Esophagus muscularis mucosa (tissue), 4 donors: ENCODE data around the gene CD82. TPM values are rescaled to one million over a fixed set of nuclear protein-coding genes. Genes with fewer than 3 reads are reported as not detected.
"Not testable (repeated sequence)": the region's sequence is repeated elsewhere in the genome, so short reads cannot be mapped to it uniquely, and the experiment has no call there.

ENCODE experiments used
- DNase-seq: peaks from one replicate; pipeline ENCODE4 v3.0.0-alpha.2; 2017; ENCODE audit errors: extremely low spot score
- H3K27ac ChIP-seq, 4 donors: fragments of 200-600 bp; sonication (generic); replicated peaks in 1 of 4; 1 replicate in 3 of 4; 2 replicates in 1 of 4; pipeline ENCODE4 v1.5.1; 2016 to 2019; ENCODE audit warnings: mild to moderate bottlenecking in 1 of 4
- H3K27me3 ChIP-seq, 4 donors: fragments of 200-600 bp; sonication (generic); one replicate each; pipeline versions ENCODE4 v1.5.1 to v1.6.0; 2016 to 2019
- H3K36me3 ChIP-seq, 4 donors: fragments of 200-600 bp; sonication (generic); one replicate each; pipeline ENCODE4 v1.5.1; 2016 to 2019
- H3K4me1 ChIP-seq, 4 donors: fragments of 200-600 bp; sonication (generic); one replicate each; pipeline ENCODE4 v1.5.1; 2016 to 2019
- H3K4me3 ChIP-seq, 4 donors: fragments of 200-600 bp; sonication (generic); 1 replicate in 2 of 4; 2 replicates in 2 of 4; pipeline ENCODE4 v1.5.1; 2016 to 2019; ENCODE audit warnings: mild to moderate bottlenecking in 4 of 4, moderate library complexity in 1 of 4
- H3K9me3 ChIP-seq, 4 donors: fragments of 200-600 bp; sonication (generic); 1 replicate in 3 of 4; 2 replicates in 1 of 4; pipeline ENCODE4 v1.5.1; 2016 to 2019
- EP300 ChIP-seq: sonication (generic); formaldehyde crosslinking; IDR thresholded peaks from one replicate; pipeline ENCODE4 v1.6.1; 2017; ENCODE audit warnings: antibody characterized with exemption
- POLR2A ChIP-seq: fragments of 450-650 bp; IDR thresholded peaks from one replicate; pipeline ENCODE4 v1.6.1; 2017; ENCODE audit warnings: antibody characterized with exemption, moderate library complexity, mild to moderate bottlenecking, low read depth
- POLR2AphosphoS5 ChIP-seq, 2 donors: sonication (generic); formaldehyde crosslinking; IDR thresholded peaks; one replicate each; pipeline ENCODE4 v1.6.1; 2017; ENCODE audit warnings: antibody characterized with exemption in 2 of 2
- WGBS: methylation state at CpG from one replicate; pipeline ENCODE4 v1.1.5; 2018; 5-methylcytosine and 5-hydroxymethylcytosine counted together
- intact Hi-C: fragments of 100-400 bp; cut with DNase I; formaldehyde crosslinking; loops from one replicate; pipeline ENCODE4 v1.15.1; 2023
- total RNA-seq, 4 donors: library from RNA; depleted of rRNA; stranded (reverse); fragments of >200 nt; gene quantifications; one replicate each; pipeline versions ENCODE4 v1.1.0 to v1.2.1, GENCODE V29; 2016
- TF ChIP-seq, protein P1 (sequence below), 3 experiments: fragments of 200-600 bp in 2 of 3; fragments of 450-650 bp in 1 of 3; sonication (generic) in 2 of 3; IDR thresholded peaks; one replicate each; pipeline ENCODE4 v1.5.1; 2017 to 2019; ENCODE audit warnings: antibody characterized with exemption in 3 of 3, mild to moderate bottlenecking in 2 of 3, moderate library complexity in 1 of 3

CD82 gene
- total RNA-seq, 4 donors from 2014 or later: 11.0 to 20.6 (median 16.3) TPM

DNA sequence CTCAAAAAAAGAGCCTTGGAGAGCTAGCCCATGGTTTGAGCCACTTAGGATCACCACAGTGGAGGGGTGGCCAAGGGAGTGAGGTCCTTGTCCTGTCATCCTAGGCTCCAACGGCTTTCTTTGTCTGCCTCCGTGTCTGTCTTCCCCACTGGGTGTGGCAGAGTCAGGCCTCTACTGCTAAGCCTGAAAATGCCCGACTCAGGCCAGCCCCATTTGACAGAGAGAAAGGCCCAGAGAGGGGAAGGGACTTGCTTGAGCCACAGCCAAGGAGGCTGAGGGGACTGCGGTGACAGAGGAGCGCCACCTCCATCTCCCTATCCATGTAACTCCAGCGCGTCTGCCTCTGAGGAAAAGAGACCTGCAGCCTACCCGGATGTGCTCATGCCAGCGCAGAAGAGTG is 27.8 kb upstream of the CD82 start:
- WGBS: 92% methylated on average over 5 of the region's 9 CpGs
- no peak for TF ChIP-seq EP300
- no peak for TF ChIP-seq POLR2AphosphoS5 (IDR thresholded peaks at IDR 0.05)
- TF ChIP-seq, protein P1, sequence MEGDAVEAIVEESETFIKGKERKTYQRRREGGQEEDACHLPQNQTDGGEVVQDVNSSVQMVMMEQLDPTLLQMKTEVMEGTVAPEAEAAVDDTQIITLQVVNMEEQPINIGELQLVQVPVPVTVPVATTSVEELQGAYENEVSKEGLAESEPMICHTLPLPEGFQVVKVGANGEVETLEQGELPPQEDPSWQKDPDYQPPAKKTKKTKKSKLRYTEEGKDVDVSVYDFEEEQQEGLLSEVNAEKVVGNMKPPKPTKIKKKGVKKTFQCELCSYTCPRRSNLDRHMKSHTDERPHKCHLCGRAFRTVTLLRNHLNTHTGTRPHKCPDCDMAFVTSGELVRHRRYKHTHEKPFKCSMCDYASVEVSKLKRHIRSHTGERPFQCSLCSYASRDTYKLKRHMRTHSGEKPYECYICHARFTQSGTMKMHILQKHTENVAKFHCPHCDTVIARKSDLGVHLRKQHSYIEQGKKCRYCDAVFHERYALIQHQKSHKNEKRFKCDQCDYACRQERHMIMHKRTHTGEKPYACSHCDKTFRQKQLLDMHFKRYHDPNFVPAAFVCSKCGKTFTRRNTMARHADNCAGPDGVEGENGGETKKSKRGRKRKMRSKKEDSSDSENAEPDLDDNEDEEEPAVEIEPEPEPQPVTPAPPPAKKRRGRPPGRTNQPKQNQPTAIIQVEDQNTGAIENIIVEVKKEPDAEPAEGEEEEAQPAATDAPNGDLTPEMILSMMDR (IDR thresholded peaks at IDR 0.05): no peak
- no peak for TF ChIP-seq POLR2A
- no peaks in the 10 kb centered on the region for H3K36me3 ChIP-seq
- peaks cover 0 to 14% (median 0%) of the 10 kb centered on the region in 4 donors for H3K27me3 ChIP-seq
- no peak overlapping the region for H3K4me3 ChIP-seq
- no peaks in the 10 kb centered on the region for H3K9me3 ChIP-seq
- no peak overlapping the region for H3K27ac ChIP-seq
- DNase-seq: no peak
- H3K4me1 ChIP-seq: peaks cover 0 to 6% (median 5%) of the 10 kb centered on the region in 4 donors
- intact Hi-C loops: loop anchor here (1.0 to 5.0 kb wide), 2 partner anchors 251 to 445 kb away; no protein-coding TSS in a partner anchor

DNA sequence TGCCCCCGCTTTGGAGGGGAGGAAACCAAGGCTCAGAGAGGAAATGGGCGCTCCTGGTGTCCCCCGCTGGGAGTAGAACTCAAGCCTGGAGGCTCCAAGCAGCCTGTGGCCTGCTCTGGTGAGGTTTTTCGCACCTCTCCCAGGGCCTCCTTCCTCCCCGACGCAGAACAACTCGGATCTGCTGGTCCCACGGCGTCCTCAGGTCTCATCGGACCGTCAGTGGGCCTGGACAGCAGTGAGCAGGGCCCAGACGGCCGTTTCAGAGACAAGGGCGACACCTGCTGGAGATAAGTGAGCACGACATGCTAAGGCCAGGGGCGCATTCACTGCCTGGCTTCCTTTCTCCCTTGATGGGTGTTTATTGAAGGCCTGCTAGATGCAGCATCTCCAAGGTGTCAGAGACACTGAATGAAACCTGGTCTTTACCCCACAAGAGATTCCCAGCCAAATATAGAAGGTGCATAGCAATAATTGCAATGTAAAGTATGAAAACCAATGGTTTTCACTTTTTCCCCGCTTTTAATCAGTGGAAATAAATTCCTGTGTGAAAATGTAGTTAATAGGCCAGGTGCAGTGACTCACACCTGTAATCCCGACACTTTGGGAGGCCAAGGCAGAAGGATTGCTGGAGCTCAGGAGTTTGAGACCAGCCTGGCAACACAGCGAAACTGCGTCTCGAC is 26.9 kb upstream of the CD82 start:
- Histone ChIP-seq H3K27me3 (peaks cover 0 to 14% (median 0%) of the 10 kb centered on the region in 4 donors), H3K27ac (no peak overlapping the region), H3K36me3 (no peaks in the 10 kb centered on the region), H3K9me3 (no peaks in the 10 kb centered on the region), H3K4me3 (no peak overlapping the region), H3K4me1 (peaks cover 0 to 6% (median 5%) of the 10 kb centered on the region in 4 donors)
- TF ChIP-seq POLR2AphosphoS5 (IDR thresholded peaks at IDR 0.05): no peak
- TF ChIP-seq, protein P1 (IDR thresholded peaks at IDR 0.05): peak; percentile 93 to 96 (median 95)
- no peak for TF ChIP-seq POLR2A
- intact Hi-C loops: loop anchor here (1.0 to 5.0 kb wide), 2 partner anchors 252 to 446 kb away; no protein-coding TSS in a partner anchor
- 33% methylated on average over 17 of the region's 21 CpGs for WGBS
- no peak for DNase-seq

DNA sequence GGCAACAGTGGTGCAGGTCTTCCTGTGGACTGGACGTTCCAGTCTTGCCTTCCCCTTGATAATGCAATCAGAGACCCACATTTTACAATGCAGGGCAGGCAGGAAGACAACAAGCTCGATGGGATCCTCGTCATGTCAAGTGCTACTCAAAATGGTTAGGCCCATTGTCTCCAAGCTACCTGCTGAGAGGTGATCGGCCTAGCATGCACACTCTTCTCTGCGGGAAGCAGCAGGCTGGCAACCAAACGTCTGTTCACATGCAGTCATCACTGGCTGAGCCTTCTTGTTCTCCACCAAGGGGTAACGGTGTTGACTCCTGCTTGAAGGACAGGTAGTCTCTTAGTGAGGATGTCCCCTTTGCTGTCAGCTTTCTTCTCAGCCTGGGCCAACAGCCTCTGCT is 25.5 kb upstream of the CD82 start:
- intact Hi-C loops: loop anchor here (5.0 kb wide), 1 partner anchor 448 kb away; no protein-coding TSS in a partner anchor
- no peak overlapping the region for H3K27ac ChIP-seq
- DNase-seq: no peak
- H3K9me3 ChIP-seq: no peaks in the 10 kb centered on the region
- TF ChIP-seq POLR2A (no peak), POLR2AphosphoS5 (IDR thresholded peaks at IDR 0.05) (no peak), EP300 (no peak)
- TF ChIP-seq, protein P1 (IDR thresholded peaks at IDR 0.05): no peak
- peaks cover 0 to 6% (median 5%) of the 10 kb centered on the region in 4 donors for H3K4me1 ChIP-seq
- H3K36me3 ChIP-seq: no peaks in the 10 kb centered on the region
- WGBS: 76% methylated on average over 7 of the region's 7 CpGs
- peaks cover 0 to 14% (median 0%) of the 10 kb centered on the region in 4 donors for H3K27me3 ChIP-seq
- no peak overlapping the region for H3K4me3 ChIP-seq

DNA sequence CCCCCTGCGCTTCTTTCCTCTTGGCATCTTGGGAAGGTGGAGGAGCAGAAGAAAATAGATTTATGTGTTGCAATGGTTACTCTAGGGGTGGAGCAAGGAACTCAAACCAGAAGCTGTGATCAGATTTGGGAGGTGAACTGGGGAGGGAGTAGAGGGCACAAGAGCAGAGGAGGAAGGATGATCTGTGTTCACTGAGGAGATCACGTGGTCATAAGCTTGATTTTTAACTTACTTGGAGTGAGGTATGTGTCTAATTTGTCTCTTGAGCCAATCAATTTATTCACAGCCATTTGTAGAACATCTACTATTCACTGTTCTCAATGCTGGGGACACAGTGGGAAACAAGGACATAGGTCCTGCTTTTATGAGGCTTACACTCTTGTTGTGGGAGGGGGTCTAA is 24.8 kb upstream of the CD82 start:
- no peaks in the 10 kb centered on the region for H3K36me3 ChIP-seq
- H3K9me3 ChIP-seq: peaks cover 0 to under 1% (median 0%) of the 10 kb centered on the region in 4 donors
- peaks cover 0 to 6% (median 5%) of the 10 kb centered on the region in 4 donors for H3K4me1 ChIP-seq
- peaks cover 0 to 14% (median 0%) of the 10 kb centered on the region in 4 donors for H3K27me3 ChIP-seq
- no peak for TF ChIP-seq POLR2AphosphoS5 (IDR thresholded peaks at IDR 0.05)
- H3K4me3 ChIP-seq: no peak overlapping the region
- no peak overlapping the region for H3K27ac ChIP-seq
- intact Hi-C loops: no loop called here
- no peak for DNase-seq
- 29% methylated on average over 2 of the region's 2 CpGs for WGBS

DNA sequence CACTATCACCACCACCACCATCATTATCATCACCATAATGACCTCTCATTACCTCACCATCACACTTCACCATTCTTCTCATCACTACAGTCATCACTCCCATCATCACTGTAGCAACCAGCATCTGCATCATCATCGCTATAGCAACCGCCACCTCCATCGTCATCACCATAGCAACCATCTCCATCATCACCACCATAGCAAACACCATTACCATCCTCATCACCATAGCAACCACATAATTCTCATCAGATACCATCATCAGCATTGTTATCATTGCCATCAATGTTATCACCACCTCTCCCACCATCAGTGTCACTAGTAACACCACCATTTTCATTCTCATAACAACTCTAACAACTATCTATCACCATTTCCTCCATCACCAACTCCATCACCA is 23.1 kb upstream of the CD82 start:
- Histone ChIP-seq H3K27ac (no peak overlapping the region), H3K4me1 (peaks cover 0 to 6% (median 5%) of the 10 kb centered on the region in 4 donors), H3K36me3 (no peaks in the 10 kb centered on the region), H3K9me3 (peaks cover 0 to 8% (median 0%) of the 10 kb centered on the region in 4 donors), H3K27me3 (peaks cover 0 to 6% (median 0%) of the 10 kb centered on the region in 4 donors), H3K4me3 (no peak overlapping the region)
- intact Hi-C loops: no loop called here
- 92% methylated on average over 3 of the region's 3 CpGs for WGBS
- DNase-seq: no peak
- TF ChIP-seq, protein P1 (IDR thresholded peaks at IDR 0.05): no peak
- TF ChIP-seq POLR2A (no peak), POLR2AphosphoS5 (IDR thresholded peaks at IDR 0.05) (no peak), EP300 (no peak)

DNA sequence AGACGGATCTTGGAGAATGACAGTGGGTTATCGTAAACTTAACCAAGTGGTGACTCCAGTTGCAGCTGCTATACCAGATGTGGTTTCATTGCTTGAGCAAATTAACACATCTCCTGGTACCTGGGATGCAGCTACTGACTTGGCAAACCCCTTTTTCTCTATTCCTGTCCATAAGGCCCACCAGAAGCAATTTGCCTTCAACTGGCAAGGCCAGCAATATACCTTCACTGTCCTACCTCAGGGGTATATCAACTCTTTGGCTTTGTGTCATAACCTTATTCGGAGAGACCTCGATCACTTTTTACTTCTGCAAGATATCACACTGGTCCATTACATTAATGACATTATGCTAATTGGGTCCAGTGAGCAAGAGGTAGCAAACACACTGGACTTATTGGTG is 18.5 kb upstream of the CD82 start:
- H3K36me3 ChIP-seq, H3K27me3 ChIP-seq, H3K4me1 ChIP-seq, intact Hi-C loops, DNase-seq, H3K4me3 ChIP-seq, H3K27ac ChIP-seq, H3K9me3 ChIP-seq: not testable (repeated sequence)
- WGBS: 91% methylated on average over 4 of the region's 4 CpGs

DNA sequence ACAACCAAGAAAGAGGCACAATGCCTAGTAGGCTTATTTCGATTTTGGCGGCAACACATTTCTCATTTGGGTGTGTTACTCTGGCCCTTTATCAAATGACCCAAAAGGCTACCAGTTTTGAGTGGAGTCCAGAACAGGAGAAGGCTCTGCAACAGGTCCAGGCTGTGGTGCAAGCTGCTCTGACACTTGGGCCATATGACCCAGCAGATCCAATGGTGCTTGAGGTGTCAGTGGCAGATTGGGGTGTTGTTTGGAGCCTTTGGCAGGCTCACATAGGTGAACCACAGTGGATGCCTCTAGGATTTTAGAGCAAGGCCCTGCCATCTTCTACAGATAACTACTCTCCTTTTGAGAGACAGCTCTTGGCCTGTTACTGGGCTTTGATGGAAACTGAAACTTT is 17.9 kb upstream of the CD82 start:
- H3K4me3 ChIP-seq, intact Hi-C loops, DNase-seq: not testable (repeated sequence)

More for the DNA sequence above, 17.9 kb upstream of the CD82 start:
- H3K4me1 ChIP-seq, H3K27ac ChIP-seq, H3K9me3 ChIP-seq, H3K27me3 ChIP-seq, H3K36me3 ChIP-seq: not testable (repeated sequence)
- 96% methylated on average over 2 of the region's 2 CpGs for whole genome bisulfite sequencing
